Measurements from ENCODE around the gene SHC3. TPM values are rescaled to one million over a fixed set of nuclear protein-coding genes. Genes with fewer than 3 reads are reported as not detected.

Gene SHC3
- total and polyA plus RNA-seq, 9 of the 15 experiments (the other 6 are each of a cell fraction or from before 2014, with no cell fraction given) = not detected

DNA sequence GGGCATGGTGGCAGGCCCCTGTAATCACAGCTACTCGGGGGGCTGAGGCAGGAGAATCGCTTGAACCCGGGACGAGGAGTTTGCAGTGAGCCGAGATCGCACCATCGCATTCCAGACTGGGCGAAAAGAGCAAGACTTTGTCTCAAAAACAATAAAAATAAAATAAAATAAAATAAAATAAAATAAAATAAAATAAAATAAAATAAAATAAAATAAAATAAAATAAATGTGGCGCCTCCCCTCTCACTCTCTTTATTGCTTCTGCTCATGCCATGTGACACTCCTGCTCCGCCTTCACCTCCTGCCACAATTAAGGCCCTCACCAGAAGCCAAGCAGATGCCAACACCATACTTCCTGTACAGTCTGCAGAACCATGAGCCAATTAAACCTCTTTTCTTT lies 3.8 kb upstream of the SHC3 start (continued):
- TF ChIP-seq, protein P1, sequence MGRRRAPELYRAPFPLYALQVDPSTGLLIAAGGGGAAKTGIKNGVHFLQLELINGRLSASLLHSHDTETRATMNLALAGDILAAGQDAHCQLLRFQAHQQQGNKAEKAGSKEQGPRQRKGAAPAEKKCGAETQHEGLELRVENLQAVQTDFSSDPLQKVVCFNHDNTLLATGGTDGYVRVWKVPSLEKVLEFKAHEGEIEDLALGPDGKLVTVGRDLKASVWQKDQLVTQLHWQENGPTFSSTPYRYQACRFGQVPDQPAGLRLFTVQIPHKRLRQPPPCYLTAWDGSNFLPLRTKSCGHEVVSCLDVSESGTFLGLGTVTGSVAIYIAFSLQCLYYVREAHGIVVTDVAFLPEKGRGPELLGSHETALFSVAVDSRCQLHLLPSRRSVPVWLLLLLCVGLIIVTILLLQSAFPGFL (CRISPR knock-in tag; IDR thresholded peaks at IDR 0.05) = no peak
- no peak for TF ChIP-seq ZNF589 (CRISPR knock-in tag; IDR thresholded peaks at IDR 0.05; ENCODE audit: low read depth)
- no peak for TF ChIP-seq AFF1 (IDR thresholded peaks at IDR 0.05; ENCODE audit: low read depth in 1 of 2, partially characterized antibody in 2 of 2)
- no peak for TF ChIP-seq DIDO1 (tag; IDR thresholded peaks at IDR 0.05; ENCODE audit: low read depth)
- no peak for TF ChIP-seq HDAC2 (IDR thresholded peaks at IDR 0.05)
- no peak for TF ChIP-seq SIN3B (IDR thresholded peaks at IDR 0.05; ENCODE audit: low read depth)
